NOMO-1 treated with dmso at 0.1 percent for 144 hours (cell line): ENCODE measurements around the gene IMPDH1.

Experiments used
- DNase-seq: peaks from one replicate; lab custom pipeline; 2025; ENCODE audit not compliant: unreplicated experiment; lab: John Stamatoyannopoulos, UW

The IMPDH1 gene

DNA sequence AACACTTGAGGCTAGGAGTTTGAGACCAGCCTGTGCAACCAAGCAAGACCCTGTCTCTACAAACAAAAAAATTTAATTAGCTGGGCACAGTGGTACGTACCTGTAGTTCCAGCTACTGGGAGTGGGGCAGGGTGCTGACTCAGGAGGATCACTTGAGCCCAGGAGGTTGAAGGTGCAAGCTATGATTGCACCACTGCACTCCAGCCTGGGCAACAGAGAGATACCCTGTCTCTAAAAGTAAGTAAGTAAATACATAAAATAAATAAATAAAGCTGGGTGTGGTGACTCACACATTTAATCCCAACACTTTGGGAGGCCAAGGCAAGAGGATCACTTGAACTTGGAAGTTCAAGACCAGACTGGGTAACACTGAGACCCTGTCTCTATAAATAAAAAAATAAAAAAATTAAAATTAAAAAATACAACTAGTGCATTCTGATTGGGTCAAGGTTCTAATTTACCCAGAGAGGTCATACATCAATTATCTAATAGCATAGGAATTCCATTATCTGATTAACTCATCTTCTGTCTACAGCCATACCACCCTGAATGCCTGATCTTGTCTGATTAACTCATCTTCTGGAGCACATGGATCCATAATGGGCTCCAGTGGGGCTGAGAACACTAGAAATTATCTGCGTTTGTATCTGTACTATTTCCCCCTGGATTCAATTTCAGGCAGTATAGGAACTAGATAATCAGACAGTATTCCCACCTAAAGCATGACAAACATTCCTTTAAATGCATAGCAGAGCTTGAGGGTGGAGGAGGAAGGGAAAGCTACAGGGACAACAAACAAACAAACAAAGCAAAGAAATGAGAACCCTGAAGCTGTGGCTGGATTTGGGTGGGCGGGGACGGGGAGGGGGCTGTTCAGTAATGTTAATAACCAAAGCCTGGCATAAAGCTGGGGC lies 24.9 kb upstream of the IMPDH1 start:
- DNase-seq = no peak

DNA sequence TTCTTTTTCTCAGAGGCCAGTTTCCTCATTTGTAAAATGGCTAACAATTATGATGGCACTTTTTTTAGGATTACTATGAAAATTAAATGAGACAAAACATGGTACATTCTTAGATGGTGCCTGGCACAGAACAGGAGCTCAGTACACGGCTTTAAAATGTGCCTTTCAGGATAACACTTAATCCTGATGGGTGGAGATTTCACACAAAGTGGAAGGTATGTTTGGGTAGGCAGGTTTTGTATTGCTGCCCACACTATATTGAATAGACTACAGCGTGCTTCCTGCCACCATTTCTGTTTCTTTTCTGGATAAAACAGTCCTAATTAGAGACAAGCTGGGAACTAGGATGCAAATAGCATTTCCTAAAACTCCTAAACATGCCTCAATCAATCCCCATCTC lies 22.0 kb upstream of the IMPDH1 start:
- DNase-seq = no peak

DNA sequence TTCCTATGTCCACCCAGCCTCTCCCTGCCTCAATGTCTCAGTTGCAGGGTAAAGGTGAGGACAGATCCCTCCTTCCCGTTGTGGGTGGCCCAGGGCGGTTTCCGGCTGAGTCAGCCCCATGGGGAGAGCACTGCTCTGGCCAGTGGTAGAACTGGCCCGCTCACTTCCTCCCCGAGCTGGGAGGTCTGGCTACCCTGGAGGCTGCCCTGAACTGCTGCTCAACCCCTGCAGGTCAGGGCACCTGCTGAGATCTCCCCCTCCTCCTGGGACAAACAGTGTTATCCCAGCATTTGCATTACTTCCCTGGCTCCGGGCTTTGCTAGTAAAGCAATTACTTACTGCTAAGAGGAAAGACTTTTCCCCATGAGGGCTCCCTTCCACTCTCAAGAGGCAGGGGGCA lies 21.4 kb upstream of the IMPDH1 start:
- no peak for DNase-seq

DNA sequence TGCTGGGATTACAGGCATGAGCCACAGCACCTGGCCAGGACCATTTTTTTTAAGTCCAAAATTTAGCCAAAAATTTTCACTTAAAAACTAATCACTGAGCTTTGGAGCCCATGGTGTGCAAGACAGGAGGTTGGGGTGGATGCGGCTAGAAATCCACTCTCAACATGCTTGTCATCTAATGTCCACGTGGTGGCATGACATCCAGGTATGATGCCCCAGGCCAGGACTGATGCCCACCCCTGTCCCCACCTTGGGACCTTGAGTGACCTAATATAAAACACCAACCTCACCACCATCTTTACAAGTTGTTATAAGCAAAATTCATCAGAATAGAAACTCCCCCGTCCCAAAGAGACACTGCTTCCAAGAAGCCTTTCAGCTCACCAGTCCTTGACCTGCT lies 20.4 kb upstream of the IMPDH1 start:
- no peak for DNase-seq

DNA sequence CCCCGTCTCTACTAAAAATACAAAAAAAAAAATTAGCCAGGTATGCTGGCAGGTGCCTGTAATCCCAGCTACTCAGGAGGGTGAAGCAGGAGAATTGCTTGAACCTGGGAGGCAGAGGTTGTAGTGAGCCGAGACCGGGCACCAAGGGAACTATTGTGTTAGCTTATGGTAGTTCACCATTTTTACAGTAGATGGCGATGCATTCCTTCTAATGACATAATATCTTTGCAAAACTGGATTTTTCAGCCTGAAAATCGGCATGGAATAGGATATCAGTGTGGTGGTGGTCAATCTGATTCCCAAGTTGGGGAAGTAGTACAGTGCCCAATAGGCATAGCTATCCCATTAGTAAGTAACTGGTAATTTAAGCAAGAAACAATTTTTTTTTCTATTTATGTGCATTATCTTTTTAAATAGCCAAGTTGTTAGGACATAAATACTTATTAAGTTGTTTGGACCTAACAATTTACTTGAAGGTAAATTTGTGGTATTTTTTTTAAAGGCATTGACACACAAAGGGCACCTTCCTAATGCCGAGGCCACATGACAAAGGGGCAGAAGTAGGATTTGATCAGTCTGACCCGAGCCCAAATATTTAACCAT lies 17.6 kb upstream of the IMPDH1 start:
- DNase-seq = no peak

DNA sequence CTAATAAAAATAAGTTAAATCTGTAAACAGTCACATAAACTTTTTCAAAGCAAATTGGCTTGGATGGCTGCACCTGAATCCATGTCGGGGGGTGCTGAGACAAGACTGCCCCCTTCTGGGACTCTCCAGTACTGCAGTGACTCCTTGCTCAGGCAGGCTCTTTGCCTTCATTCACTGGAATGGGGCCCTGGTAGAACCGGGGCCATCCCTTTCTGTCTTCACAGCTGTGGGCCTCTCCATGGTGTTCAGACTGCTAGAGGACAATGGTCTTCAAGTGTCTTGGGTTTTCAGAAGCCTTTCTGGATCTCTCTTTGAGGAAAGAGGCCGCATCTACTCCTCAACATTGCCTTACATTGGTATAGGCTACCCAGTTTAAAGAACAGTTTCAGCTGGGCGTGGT lies 16.1 kb upstream of the IMPDH1 start:
- peak; percentile 15 for DNase-seq

DNA sequence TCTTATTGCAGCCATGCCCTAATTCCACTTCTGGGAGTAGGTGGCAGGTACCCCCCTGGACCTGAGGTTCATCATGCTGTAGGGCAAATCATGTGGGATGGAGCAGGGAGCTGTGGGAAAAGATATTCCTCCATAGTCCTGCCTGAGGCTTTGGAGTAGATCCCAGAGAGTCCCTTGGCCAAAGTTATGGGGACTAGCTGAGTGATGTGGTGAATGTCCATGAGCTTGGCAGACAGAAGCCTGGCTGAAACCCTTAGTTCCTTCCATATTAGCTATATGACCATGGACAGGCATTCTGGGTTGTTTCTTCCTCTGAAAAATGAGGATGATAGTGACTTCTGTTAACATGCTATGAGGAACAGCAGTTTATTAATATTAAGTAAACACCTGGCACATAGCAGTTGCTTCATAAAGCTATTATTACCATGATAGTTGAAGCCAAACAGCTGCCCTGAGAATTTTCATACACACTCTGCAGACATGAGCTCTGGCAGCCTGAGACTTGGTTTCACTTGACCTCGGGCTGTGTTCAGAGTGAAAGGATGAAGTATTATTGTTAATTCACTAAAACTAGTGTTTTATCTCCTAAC lies 15.0 kb upstream of the IMPDH1 start:
- no peak for DNase-seq

DNA sequence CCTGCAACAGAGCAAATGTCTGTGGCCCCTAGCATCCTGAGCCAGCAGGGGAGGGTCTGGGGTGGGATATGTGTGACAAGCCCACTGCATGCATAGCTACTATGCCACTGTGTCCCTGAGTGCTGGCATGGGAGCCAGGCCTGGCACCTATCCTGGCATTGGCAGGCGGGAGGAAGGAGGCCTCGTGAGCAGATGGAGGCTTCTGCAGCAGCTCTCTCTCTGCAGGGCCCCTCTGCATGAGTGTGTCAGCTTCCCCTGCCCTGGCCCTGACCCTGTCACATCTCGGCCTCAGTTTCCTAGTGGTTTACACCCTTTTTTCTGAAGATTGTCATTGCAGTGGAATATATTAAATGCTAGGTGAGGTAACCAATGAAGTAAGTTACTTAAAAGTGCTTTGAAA lies 13.1 kb upstream of the IMPDH1 start:
- DNase-seq = peak; percentile 43

DNA sequence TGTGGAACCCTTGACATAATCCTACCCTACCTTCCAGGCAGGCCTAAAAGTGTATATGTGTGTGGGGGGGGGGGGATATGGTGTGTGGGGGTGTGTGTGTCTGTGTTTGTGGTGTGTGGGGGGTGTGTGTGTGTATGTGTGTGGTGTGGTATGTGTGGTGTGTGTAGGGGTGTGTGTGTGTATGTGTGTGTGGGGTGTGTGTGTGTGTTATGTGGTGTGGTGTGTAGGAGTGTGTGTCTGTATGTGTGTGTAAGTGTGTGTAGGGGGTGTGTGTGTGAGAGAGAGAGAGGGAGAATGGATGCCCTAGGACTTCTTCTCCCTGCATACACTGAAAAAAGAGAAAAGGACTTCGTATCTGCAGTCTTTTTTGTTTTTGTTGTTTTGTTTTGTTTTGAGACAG lies 12.3 kb upstream of the IMPDH1 start:
- DNase-seq = no peak

DNA sequence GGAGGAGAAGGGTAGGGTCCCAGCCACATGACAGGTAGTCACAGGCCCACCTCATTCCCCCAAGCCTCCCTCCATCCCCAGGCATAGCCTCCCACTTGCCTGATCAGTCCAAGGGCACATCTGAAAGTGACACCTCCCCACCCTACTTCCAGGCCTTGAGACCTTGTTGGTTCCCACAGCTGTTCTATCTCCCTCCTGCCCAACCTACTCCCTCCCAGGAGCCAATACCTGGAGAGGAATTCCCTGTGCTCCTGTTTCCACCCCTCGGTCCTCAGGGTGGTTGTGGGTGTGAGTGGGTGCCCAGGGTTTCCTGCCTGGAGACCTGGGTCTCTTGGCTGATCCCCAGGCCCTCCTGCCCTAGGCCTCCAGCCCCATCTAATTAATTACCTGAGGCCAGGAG lies 11.6 kb upstream of the IMPDH1 start:
- DNase-seq = no peak

DNA sequence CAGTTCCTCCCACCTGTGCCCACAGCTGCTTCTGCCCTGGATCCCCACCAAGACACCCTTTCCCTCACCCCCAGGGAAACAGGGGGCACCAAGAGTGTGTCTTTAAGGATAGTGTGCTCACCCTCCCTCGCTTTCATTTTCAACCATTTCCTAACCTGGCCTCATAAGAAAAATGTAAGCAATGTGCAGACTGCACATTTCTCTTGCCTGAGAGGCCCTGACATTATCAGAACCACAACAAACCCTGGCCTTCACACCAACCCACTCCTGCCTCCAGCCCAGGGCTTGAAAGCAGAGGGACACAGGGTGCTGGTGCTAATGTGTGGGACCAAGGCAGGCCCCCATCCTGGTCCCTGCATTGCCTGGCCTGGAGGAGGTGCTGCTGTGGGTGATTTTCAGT lies 11.0 kb upstream of the IMPDH1 start:
- no peak for DNase-seq

DNA sequence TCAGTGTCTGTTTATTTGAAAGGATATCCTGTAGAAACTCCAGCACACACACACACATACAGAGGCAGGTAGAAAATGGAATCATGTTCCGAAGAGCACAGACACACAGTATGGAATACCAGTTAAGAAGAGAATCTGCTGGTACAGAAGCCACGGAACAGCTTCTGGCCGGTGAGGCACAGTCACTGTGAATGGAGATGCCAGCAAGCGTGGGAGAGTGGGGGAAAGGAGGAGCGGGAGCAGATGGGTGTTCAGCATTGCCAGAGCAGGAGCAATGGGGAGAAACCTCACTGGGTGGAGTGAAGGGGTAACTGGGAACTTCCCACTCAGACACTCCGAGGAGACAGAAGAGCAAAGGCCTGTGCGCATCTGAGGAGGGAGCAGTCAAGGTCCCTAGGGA lies 9.5 kb upstream of the IMPDH1 start:
- DNase-seq = no peak

DNA sequence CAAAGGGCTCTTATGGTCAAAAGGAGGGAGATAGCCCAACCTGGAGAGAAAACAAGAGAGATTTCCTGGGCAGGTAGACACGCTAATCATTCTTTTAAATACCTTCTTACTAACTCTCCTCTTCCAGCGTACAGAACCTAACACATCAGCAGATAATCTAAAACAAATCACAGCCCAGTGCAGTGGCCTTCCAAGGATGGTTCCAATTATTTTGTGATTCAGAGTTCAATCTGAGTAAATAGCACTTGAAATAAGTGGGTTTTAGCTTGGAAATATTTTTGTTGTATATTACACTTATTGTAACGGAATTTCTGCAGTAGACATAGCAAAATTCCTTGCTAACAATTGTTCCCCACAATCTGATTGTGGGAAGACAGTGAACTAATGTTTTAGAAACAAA lies 7.3 kb upstream of the IMPDH1 start:
- no peak for DNase-seq

DNA sequence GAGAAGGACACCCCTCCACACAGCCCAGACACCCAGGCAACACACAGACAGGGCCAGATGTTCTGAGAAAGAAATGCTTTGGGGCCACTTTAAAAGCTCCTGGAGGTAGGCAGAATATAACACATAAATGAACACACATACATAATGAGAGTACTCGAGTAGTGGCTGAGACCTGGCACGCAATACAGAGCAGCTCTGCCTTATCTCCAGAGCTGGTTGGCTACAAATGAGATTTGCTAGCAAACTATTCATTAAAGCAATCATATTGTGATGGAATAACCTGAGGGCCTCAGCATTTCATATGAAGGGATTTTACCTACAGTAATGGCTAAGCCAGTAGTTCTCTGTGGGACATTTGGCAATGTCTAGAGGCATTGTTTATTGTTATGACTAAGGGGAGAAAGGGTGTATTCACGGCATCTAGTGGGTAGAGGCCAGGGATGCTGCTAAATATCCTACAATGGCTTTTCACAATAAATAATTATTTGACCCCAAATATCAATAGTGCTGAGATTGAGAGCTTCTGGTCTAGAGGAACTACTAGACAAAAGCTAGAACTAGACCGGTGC lies 5.5 kb upstream of the IMPDH1 start:
- no peak for DNase-seq

DNA sequence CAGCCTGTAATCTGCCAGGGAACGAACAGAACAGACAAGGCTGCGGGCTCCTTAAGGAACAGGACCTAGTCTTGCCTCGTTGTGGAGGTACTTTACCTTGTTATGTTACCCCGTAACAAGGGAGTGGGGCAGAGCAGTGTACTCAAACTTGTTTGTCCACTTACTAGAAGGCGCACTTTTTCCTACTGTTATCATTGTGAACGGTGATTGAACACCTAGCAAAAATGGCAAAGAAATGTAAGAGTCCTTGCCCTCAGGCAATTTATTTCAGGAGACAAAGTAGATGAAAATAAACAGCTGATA lies 620 bp upstream of the IMPDH1 start:
- DNase-seq = no peak

DNA sequence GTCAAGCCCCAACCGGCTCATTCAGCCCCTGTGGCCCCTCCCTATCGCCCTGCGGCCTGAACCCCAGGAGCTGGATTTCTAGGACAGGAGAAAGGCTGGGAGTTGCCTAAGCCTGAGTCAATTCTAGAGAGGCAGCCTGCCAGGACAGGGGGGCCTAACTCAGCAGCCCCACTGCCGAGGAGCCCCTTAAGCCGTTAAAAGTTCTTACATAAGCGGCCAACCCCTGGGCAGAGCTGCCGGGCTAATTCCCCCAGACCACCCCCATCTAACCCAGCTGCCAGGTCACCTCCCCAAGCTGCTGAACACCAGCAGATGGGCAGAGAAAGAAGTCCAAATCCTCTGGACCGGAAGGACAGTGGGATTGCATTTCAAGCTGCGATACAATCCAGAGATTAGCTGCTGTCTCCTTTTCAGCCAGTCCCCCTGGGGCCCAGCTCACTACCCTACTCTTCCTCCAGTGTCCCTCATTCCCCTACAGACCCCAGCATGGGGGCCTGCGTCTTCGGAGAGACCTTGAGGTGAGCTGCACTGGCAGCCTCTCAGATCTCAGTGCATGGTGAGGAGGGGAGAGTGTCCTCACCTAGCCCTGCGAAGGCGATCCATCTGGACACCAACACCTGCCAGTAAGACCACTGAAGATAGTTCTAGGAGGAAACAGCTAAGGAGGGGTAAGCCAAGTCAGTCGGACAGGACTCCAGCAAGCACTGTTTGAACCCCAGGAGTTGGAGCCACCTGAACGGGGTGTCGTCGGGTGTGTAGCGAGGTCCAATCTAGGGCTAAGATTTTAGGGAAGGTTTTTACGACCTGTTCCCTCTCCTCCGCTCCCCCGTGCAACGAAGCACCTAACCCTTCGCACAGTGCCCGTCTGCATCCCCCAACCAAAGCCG lies 830 bp downstream of the IMPDH1 start:
- DNase-seq = no peak

DNA sequence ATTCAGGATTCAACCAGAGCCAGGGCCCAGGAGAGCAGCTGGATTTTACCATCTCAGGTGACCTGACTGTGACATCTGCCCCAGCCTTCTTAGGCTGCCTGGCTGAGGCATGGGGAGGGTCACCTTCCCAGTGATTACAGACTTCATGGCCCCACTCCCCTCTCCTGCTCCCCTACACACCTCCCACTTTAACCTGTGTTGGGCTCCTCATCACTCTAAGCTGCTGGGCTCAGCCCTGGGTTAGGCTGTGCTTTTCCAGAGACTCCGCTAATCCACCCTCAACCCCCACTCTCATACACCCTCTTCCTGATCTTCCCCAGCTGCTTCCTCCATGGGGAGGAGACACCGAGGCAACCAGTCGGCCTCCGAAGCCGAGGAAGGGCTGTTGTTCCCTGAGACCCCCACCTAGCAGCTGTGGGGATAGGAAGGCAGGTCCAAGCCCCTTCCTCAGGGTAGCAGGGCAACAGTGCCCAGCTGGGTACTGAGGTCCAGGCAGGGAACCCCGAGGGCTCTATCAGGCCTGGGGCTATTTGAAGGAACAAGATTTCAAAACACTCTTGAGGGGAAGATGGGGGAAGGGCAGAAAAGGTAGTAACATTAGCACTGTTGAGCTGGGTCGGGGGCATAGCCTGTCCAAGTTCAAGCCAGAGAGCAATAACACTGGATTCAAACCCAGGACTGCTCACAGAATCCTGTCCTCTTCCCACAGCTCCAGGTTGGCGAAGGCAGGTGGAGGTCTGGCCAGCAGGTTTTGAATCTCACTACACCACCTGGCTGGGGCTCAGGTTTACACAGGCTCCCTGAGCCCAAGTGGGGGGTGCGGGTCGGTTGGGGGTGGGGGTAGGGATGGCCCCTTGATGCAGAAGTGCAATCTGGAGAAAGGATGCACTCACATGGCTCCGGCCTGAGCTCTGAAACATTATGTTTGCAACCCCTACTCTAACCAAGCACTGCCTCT lies 1.8 kb downstream of the IMPDH1 start:
- no peak for DNase-seq

DNA sequence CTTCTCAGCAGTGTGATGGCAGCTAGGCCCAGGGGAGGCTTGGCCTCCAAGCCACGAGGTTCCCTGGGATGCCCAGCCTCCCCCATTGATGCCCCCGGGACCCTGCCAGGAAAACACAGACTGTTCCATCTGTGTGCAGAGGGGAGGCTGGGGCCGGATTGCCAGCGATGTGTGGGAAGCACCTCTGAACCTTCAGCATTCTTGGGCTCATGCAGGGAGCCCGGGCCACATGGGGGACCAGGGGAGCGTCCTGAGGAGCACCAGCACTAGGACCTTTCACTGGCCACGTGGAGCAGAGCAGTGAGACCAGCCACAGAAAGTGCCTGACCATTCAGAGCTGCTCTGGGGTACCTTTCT lies 2.6 kb downstream of the IMPDH1 start:
- no peak for DNase-seq

DNA sequence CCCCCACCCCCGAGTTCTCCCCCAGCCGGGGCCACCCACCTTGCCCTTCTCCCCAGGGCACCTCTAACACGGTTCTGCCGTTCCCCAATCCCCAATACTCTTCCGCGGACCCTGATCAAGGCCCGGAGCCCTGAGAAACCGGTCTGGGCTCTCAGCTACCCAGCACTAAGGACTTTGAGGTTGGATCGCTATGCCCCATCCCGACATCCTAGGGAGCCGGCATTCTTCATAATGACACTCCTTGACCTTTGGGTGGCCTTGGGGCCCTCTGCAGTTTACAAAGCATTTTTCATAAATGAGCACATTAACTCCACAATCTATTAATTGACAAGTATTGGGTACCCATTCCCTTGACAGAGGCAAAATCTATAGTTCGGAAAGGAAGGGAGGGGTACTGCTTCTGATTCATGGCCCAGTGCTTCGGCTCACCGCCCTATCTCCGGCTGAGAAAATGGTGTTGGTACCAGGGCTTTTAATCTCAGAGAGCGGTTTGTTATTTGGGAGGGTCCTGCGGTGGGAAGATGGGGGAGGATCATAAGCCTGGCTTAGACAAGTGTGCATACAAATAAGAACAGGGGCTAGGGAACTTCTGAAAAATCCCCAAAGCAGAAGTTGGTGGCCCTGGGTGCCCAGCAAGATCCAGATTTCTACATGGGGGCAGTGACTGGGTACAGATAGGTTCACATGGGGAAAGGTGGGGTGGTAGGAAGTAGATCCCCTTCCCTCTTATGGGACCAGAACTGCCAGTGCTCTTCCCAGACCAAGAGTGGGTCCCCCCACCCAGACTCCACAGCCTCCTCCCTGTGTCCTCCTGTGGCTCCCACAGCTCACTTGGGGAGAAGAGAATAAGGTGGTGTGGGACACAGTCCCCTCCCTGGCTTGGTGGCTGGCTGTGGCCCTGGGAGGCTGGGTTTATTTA lies 3.2 kb downstream of the IMPDH1 start:
- DNase-seq = no peak
